Heart left ventricle (tissue), 13 donors: Measurements from ENCODE around the gene LCLAT1.

Experiments used
- CTCF ChIP-seq, 12 donors: fragments of 200-600 bp; sonication (generic) in 4 of 12; IDR thresholded peaks; one replicate each; pipeline versions ENCODE4 v1.5.0 to v1.8.0; 2018 to 2022; ENCODE audit warnings: antibody characterized with exemption in 12 of 12, mild to moderate bottlenecking in 5 of 12
- POLR2A ChIP-seq, 2 donors: fragments of 450-650 bp; IDR thresholded peaks; one replicate each; pipeline ENCODE4 v1.6.1; 2017; ENCODE audit warnings: antibody characterized with exemption in 2 of 2, mild to moderate bottlenecking in 2 of 2, moderate library complexity in 2 of 2
- donor health status: ischemic (EF 13 %, LVEDD 7.1; RV severe dilation, severe dysfunction).
- donor health status: DM: no; HTN: yes; CAD: no.
- donor health status: DM: no; HTN: no; CAD: no.
- donor health status: ischemic (EF 25% LVEDD 6.9; RV normal size, moderate dysfunction).
- donor health status: ischemic (EF 25% LVEDD 5.7; RV mildly dilated, moderate dysfunction).
- donor health status: ischemic (EF 35%, LVEDD 5.7; RV mildly dilated, moderate dysfunction).
- donor health status: nonischemic (EF 11% LVEDD 7.7; RV severe dilation, severe dysfunction).
- donor health status: DM: yes; HTN: yes; CAD: no.
- donor health status: PGD.
- donor health status: ischemic (EF 29% LVEDD 5.4; RV normal size, mild dysfunction).
- donor health status: nonischemic (EF 23%, LVEDD 6.1; RV moderate dilation, normal function).

- no peak for TF ChIP-seq CTCF (IDR thresholded peaks at IDR 0.05)
- no peak for TF ChIP-seq POLR2A (IDR thresholded peaks at IDR 0.05)
These were observed 56.6 kb downstream of the LCLAT1 start for GRCh38 chr2:30503695-30504052.
